Fibroblast of lung (primary cell): ENCODE measurements around the gene KRTAP4-7. TPM values are rescaled to one million over a fixed set of nuclear protein-coding genes. Genes with fewer than 3 reads are reported as not detected.
A peak's percentile ranks its signal among the peaks of the same experiment; 100 is the strongest.

Experiments
- DNase-seq, 2 donors: peaks; one replicate each; pipeline versions ENCODE4 v3.0.0 to v3.0.0-alpha.2; 2010; ENCODE audit warnings: low read depth in 2 of 2
- H2AFZ ChIP-seq: 2 replicates; pipeline ENCODE4 v1.5.1; 2012; ENCODE audit warnings: low read length, control low read depth, inconsistent platforms
- H3K27ac ChIP-seq: 2 replicates; pipeline ENCODE4 v1.5.1; 2011; ENCODE audit warnings: low read length, control low read depth; ENCODE audit not compliant: insufficient read depth
- H3K27me3 ChIP-seq: 2 replicates; pipeline ENCODE4 v1.5.1; 2011; ENCODE audit warnings: mild to moderate bottlenecking, low read length; ENCODE audit not compliant: control insufficient read depth, insufficient read depth
- H3K36me3 ChIP-seq: 2 replicates; pipeline ENCODE4 v1.5.1; 2011; ENCODE audit warnings: low read length; ENCODE audit not compliant: control insufficient read depth, insufficient read depth
- H3K4me1 ChIP-seq: 2 replicates; pipeline ENCODE4 v1.5.1; 2011; ENCODE audit warnings: low read length; ENCODE audit not compliant: control insufficient read depth, insufficient read depth; ENCODE audit errors: extremely low read depth
- H3K4me2 ChIP-seq: 2 replicates; pipeline ENCODE4 v1.5.1; 2011; ENCODE audit warnings: low read length, control low read depth; ENCODE audit not compliant: insufficient read depth; ENCODE audit errors: extremely low read depth
- H3K4me3 ChIP-seq, 4 experiments: fragments of 200-600 bp in 1 of 4; sonication (generic) in 1 of 4; replicated peaks in 1 of 4; 2 replicates each; pipeline ENCODE4 v1.5.1; 2011 to 2016; ENCODE audit warnings: low read length in 4 of 4, low read depth in 3 of 4, mild to moderate bottlenecking in 3 of 4, control low read depth in 2 of 4, inconsistent platforms in 1 of 4, mixed read lengths in 1 of 4; ENCODE audit not compliant: insufficient read depth in 1 of 4; ENCODE audit errors: control extremely low read depth in 1 of 4
- H3K79me2 ChIP-seq: 2 replicates; pipeline ENCODE4 v1.5.1; 2012; ENCODE audit warnings: mild to moderate bottlenecking, low read length, inconsistent platforms; ENCODE audit not compliant: control insufficient read depth, insufficient read depth
- H3K9ac ChIP-seq: 2 replicates; pipeline ENCODE4 v1.5.1; 2011; ENCODE audit warnings: mild to moderate bottlenecking, low read length, control low read depth; ENCODE audit not compliant: insufficient read depth
- H3K9me3 ChIP-seq: 2 replicates; pipeline ENCODE4 v1.5.1; 2012; ENCODE audit warnings: low read depth, low read length; ENCODE audit not compliant: control insufficient read depth, insufficient read depth
- H4K20me1 ChIP-seq: 2 replicates; pipeline ENCODE4 v1.5.1; 2011; ENCODE audit warnings: low read length; ENCODE audit not compliant: control insufficient read depth, insufficient read depth; ENCODE audit errors: extremely low read depth
- EZH2 ChIP-seq: IDR thresholded peaks from 2 replicates; pipeline ENCODE4 v1.5.1; 2012; ENCODE audit warnings: low read length, control low read depth, mild to moderate bottlenecking; ENCODE audit errors: missing control alignments
- polyA plus RNA-seq, 2 donors: library from polyadenylated mRNA; depleted of rRNA in 1 of 2; stranded (reverse) in 1 of 2; unstranded in 1 of 2; fragments of >200 nt; gene quantifications; 2 replicates each; pipeline ENCODE4 v1.2.1, GENCODE V29; 2011 to 2012; ENCODE audit warnings: missing spikeins in 1 of 2
- total RNA-seq: library from RNA; depleted of rRNA; stranded (reverse); fragments of >200 nt; gene quantifications from 2 replicates; pipeline ENCODE4 v1.2.1, GENCODE V29; 2014
- TF ChIP-seq, protein P1 (sequence below), 2 donors: IDR thresholded peaks in 1 of 2; conservative IDR thresholded peaks in 1 of 2; 1 replicate in 1 of 2; 2 replicates in 1 of 2; pipeline ENCODE4 v1.5.1; 2011 to 2012; ENCODE audit warnings: low read length in 2 of 2, control low read depth in 1 of 2, inconsistent platforms in 1 of 2, low read depth in 1 of 2, mild to moderate bottlenecking in 1 of 2

KRTAP4-7 gene
- total and polyA plus RNA-seq, 2 donors (not counting 1 experiment from before 2014, with no cell fraction given) = not detected

DNA sequence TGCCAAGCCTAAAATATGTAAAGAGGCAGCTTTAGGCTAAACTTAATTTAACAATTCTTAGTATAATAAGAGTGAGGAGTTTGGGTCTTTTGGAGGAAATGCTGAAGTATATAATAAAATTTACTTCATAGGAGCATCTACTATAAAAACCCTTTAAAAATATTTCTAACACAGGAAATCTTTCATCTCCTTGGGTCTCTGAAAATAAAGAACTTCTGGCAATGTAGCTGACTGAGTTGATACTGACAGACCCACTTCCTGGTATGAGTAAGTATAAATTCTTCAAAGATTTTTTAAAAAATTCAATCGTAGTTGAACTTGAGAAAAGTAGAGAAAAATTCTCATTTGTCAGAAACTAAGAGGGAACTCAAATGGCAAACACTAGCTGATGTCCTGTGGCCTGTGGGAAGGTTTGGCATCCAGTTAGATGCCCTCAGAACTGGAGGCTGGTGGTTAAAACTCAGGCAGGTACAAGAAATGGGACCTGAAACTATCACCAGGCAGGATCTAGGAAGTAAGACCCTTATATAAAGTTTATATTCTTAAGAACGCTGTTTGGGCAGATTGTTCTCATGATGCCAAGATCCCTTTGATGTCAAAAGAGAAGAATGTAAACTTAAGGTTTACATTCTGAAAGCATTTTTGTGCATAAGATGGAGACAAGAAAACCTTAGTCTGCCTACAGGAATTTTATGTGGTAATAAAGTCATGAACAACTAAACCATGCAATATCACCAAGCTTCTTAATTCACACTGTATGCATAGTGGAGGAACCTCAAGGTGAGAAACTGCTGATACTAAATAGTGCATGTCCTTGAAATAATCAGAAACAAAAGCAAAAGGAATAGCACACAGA lies 50.2 kb downstream of the KRTAP4-7 start:
- Histone ChIP-seq H2AFZ (peak overlapping the region; percentile 62), H3K4me3 (no peak overlapping the region), H3K36me3 (no peaks in the 10 kb centered on the region), H3K4me2 (peak overlapping the region; percentile 13), H3K79me2 (no peaks in the 10 kb centered on the region), H3K4me1 (peaks cover 2% of the 10 kb centered on the region), H3K9ac (no peak overlapping the region), H3K27ac (no peak overlapping the region), H3K27me3 (no peaks in the 10 kb centered on the region), H4K20me1 (no peaks in the 10 kb centered on the region), H3K9me3 (no peaks in the 10 kb centered on the region)
- DNase-seq = peak in 1 of 2 donors; percentile 20
- TF ChIP-seq, protein P1, sequence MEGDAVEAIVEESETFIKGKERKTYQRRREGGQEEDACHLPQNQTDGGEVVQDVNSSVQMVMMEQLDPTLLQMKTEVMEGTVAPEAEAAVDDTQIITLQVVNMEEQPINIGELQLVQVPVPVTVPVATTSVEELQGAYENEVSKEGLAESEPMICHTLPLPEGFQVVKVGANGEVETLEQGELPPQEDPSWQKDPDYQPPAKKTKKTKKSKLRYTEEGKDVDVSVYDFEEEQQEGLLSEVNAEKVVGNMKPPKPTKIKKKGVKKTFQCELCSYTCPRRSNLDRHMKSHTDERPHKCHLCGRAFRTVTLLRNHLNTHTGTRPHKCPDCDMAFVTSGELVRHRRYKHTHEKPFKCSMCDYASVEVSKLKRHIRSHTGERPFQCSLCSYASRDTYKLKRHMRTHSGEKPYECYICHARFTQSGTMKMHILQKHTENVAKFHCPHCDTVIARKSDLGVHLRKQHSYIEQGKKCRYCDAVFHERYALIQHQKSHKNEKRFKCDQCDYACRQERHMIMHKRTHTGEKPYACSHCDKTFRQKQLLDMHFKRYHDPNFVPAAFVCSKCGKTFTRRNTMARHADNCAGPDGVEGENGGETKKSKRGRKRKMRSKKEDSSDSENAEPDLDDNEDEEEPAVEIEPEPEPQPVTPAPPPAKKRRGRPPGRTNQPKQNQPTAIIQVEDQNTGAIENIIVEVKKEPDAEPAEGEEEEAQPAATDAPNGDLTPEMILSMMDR (conservative IDR thresholded peaks at IDR 0.05 in 1 of 2, IDR thresholded peaks at IDR 0.05 in 1 of 2; ENCODE audit: low read depth in 1 of 2, low read length in 2 of 2) = no peak
- TF ChIP-seq EZH2 = no peak

Other genes with a start within 250 kb of the KRTAP4-7 start
Only the 30 nearest of the 38 such genes appear.
- gene KRT23, start 146.5 kb upstream of the KRTAP4-7 start, total RNA-seq = not detected in 2 replicates
- gene KRT23, start 146.5 kb upstream of the KRTAP4-7 start, polyA plus RNA-seq = 0.11 and 0.17 TPM in 2 replicates
- 0.26 and 0.33 TPM in 2 replicates for gene KRT39, start 117.2 kb upstream of the KRTAP4-7 start, total RNA-seq
- gene KRT39, start 117.2 kb upstream of the KRTAP4-7 start, polyA plus RNA-seq = 0.19 and 0.22 TPM in 2 replicates
- not detected in 2 replicates for gene KRT40, start 99.8 kb upstream of the KRTAP4-7 start, total RNA-seq
- 0.03 and 0.05 TPM in 2 replicates for gene KRT40, start 99.8 kb upstream of the KRTAP4-7 start, polyA plus RNA-seq
- not detected in 2 replicates for gene KRTAP3-3, start 90.0 kb upstream of the KRTAP4-7 start, total RNA-seq
- not detected in 2 replicates for gene KRTAP3-3, start 90.0 kb upstream of the KRTAP4-7 start, polyA plus RNA-seq
- gene KRTAP3-2, start 84.2 kb upstream of the KRTAP4-7 start, total RNA-seq = not detected in 2 replicates
- not detected in 2 replicates for gene KRTAP3-2, start 84.2 kb upstream of the KRTAP4-7 start, polyA plus RNA-seq
- gene KRTAP3-1, start 75.0 kb upstream of the KRTAP4-7 start, total RNA-seq = not detected in 2 replicates
- gene KRTAP3-1, start 75.0 kb upstream of the KRTAP4-7 start, polyA plus RNA-seq = not detected in 2 replicates
- gene KRTAP1-5, start 56.9 kb upstream of the KRTAP4-7 start, total RNA-seq = 0.17 TPM in 1 of 2 replicates, not detected in the other
- 6.2 and 6.3 TPM in 2 replicates for gene KRTAP1-5, start 56.9 kb upstream of the KRTAP4-7 start, polyA plus RNA-seq
- not detected in 2 replicates for gene KRTAP1-4, start 54.0 kb upstream of the KRTAP4-7 start, total RNA-seq
- not detected in 2 replicates for gene KRTAP1-4, start 54.0 kb upstream of the KRTAP4-7 start, polyA plus RNA-seq
- not detected in 2 replicates for gene KRTAP1-3, start 49.3 kb upstream of the KRTAP4-7 start, total RNA-seq
- not detected in 2 replicates for gene KRTAP1-3, start 49.3 kb upstream of the KRTAP4-7 start, polyA plus RNA-seq
- gene KRTAP1-1, start 42.7 kb upstream of the KRTAP4-7 start, total RNA-seq = not detected in 2 replicates
- 0.25 and 0.64 TPM in 2 replicates for gene KRTAP1-1, start 42.7 kb upstream of the KRTAP4-7 start, polyA plus RNA-seq
- gene KRTAP2-1, start 36.8 kb upstream of the KRTAP4-7 start, total RNA-seq = not detected in 2 replicates
- gene KRTAP2-1, start 36.8 kb upstream of the KRTAP4-7 start, polyA plus RNA-seq = not detected in 2 replicates
- gene KRTAP2-2, start 28.9 kb upstream of the KRTAP4-7 start, total RNA-seq = not detected in 2 replicates
- gene KRTAP2-2, start 28.9 kb upstream of the KRTAP4-7 start, polyA plus RNA-seq = not detected in 2 replicates
- not detected in 2 replicates for gene KRTAP2-3, start 24.0 kb upstream of the KRTAP4-7 start, total RNA-seq
- 0.84 and 2.6 TPM in 2 replicates for gene KRTAP2-3, start 24.0 kb upstream of the KRTAP4-7 start, polyA plus RNA-seq
- gene KRTAP2-4, start 18.3 kb upstream of the KRTAP4-7 start, total RNA-seq = not detected in 2 replicates
- gene KRTAP2-4, start 18.3 kb upstream of the KRTAP4-7 start, polyA plus RNA-seq = not detected in 2 replicates
- not detected in 2 replicates for gene KRTAP4-8, start 14.0 kb downstream of the KRTAP4-7 start, total RNA-seq
- gene KRTAP4-8, start 14.0 kb downstream of the KRTAP4-7 start, polyA plus RNA-seq = not detected in 2 replicates
- gene KRTAP4-16, start 18.1 kb downstream of the KRTAP4-7 start, total RNA-seq = not detected in 2 replicates
- gene KRTAP4-16, start 18.1 kb downstream of the KRTAP4-7 start, polyA plus RNA-seq = not detected in 2 replicates
- gene KRTAP4-9, start 21.2 kb downstream of the KRTAP4-7 start, total RNA-seq = not detected in 2 replicates
- gene KRTAP4-9, start 21.2 kb downstream of the KRTAP4-7 start, polyA plus RNA-seq = not detected in 2 replicates
- not detected in 2 replicates for gene KRTAP4-11, start 34.2 kb downstream of the KRTAP4-7 start, total RNA-seq
- not detected in 2 replicates for gene KRTAP4-11, start 34.2 kb downstream of the KRTAP4-7 start, polyA plus RNA-seq
- not detected in 2 replicates for gene KRTAP4-12, start 40.0 kb downstream of the KRTAP4-7 start, total RNA-seq
- gene KRTAP4-12, start 40.0 kb downstream of the KRTAP4-7 start, polyA plus RNA-seq = 0.23 TPM in 1 of 2 replicates, not detected in the other
- not detected in 2 replicates for gene KRTAP4-6, start 56.4 kb downstream of the KRTAP4-7 start, total RNA-seq
- gene KRTAP4-6, start 56.4 kb downstream of the KRTAP4-7 start, polyA plus RNA-seq = not detected in 2 replicates
- gene KRTAP4-5, start 65.7 kb downstream of the KRTAP4-7 start, total RNA-seq = not detected in 2 replicates
- gene KRTAP4-5, start 65.7 kb downstream of the KRTAP4-7 start, polyA plus RNA-seq = not detected in 2 replicates
- gene KRTAP4-4, start 76.6 kb downstream of the KRTAP4-7 start, total RNA-seq = not detected in 2 replicates
- gene KRTAP4-4, start 76.6 kb downstream of the KRTAP4-7 start, polyA plus RNA-seq = not detected in 2 replicates
- gene KRTAP4-3, start 84.1 kb downstream of the KRTAP4-7 start, total RNA-seq = not detected in 2 replicates
- gene KRTAP4-3, start 84.1 kb downstream of the KRTAP4-7 start, polyA plus RNA-seq = not detected in 2 replicates
- not detected in 2 replicates for gene KRTAP4-2, start 94.1 kb downstream of the KRTAP4-7 start, total RNA-seq
- not detected in 2 replicates for gene KRTAP4-2, start 94.1 kb downstream of the KRTAP4-7 start, polyA plus RNA-seq
- gene KRTAP4-1, start 100.8 kb downstream of the KRTAP4-7 start, total RNA-seq = not detected in 2 replicates
- not detected in 2 replicates for gene KRTAP4-1, start 100.8 kb downstream of the KRTAP4-7 start, polyA plus RNA-seq
- gene KRTAP9-1, start 105.7 kb downstream of the KRTAP4-7 start, total RNA-seq = not detected in 2 replicates
- not detected in 2 replicates for gene KRTAP9-1, start 105.7 kb downstream of the KRTAP4-7 start, polyA plus RNA-seq
- gene KRTAP9-2, start 142.5 kb downstream of the KRTAP4-7 start, total RNA-seq = not detected in 2 replicates
- not detected in 2 replicates for gene KRTAP9-2, start 142.5 kb downstream of the KRTAP4-7 start, polyA plus RNA-seq
- gene KRTAP9-3, start 148.3 kb downstream of the KRTAP4-7 start, total RNA-seq = not detected in 2 replicates
- gene KRTAP9-3, start 148.3 kb downstream of the KRTAP4-7 start, polyA plus RNA-seq = not detected in 2 replicates
- gene KRTAP9-8, start 153.8 kb downstream of the KRTAP4-7 start, total RNA-seq = not detected in 2 replicates
- gene KRTAP9-8, start 153.8 kb downstream of the KRTAP4-7 start, polyA plus RNA-seq = not detected in 2 replicates
- not detected in 2 replicates for gene KRTAP9-4, start 165.5 kb downstream of the KRTAP4-7 start, total RNA-seq
- gene KRTAP9-4, start 165.5 kb downstream of the KRTAP4-7 start, polyA plus RNA-seq = not detected in 2 replicates